ENCODE measurements around the gene ACP3.
"Not testable (repeated sequence)": the region's sequence is repeated elsewhere in the genome, so short reads cannot be mapped to it uniquely, and the experiment has no call there.

ACP3 gene

GRCh38 chr3:132292042-132292441 is 25.2 kb upstream of the ACP3 start:
- Histone ChIP-seq H3K4me2 (no peak overlapping the region), H3K36me3 (ENCODE audit: insufficient read depth) (no peaks in the 10 kb centered on the region), H3K4me3 (IDR thresholded peaks at IDR 0.05; ENCODE audit: insufficient read depth, low read depth, low read length) (no peak overlapping the region), H4K20me1 (ENCODE audit: insufficient read depth) (no peaks in the 10 kb centered on the region), H3K79me2 (ENCODE audit: insufficient read depth, low read depth) (no peaks in the 10 kb centered on the region), H3K4me1 (ENCODE audit: low read depth, poor library complexity, severe bottlenecking) (no peaks in the 10 kb centered on the region), H3K9ac (no peak overlapping the region), H3K27ac (no peak overlapping the region), H2AFZ (ENCODE audit: low read depth) (no peak overlapping the region), H3K27me3 (ENCODE audit: insufficient read depth, low read depth) (no peaks in the 10 kb centered on the region)
- no peak for TF ChIP-seq CTCF (conservative IDR thresholded peaks at IDR 0.05; ENCODE audit: low read depth, low read length)

- TF ChIP-seq CTCF (conservative IDR thresholded peaks at IDR 0.05; ENCODE audit: low read depth, low read length): no peak
- no peaks in the 10 kb centered on the region for H4K20me1 ChIP-seq (ENCODE audit: insufficient read depth)
- H3K4me2 ChIP-seq: no peak overlapping the region
Measured at GRCh38 chr3:132293251-132293650, 24.0 kb upstream of the ACP3 start.

GRCh38 chr3:132294906-132295305 is 22.3 kb upstream of the ACP3 start:
- no peaks in the 10 kb centered on the region for H3K27me3 ChIP-seq (ENCODE audit: insufficient read depth, low read depth)
- H3K4me2 ChIP-seq: no peak overlapping the region
- H3K27ac ChIP-seq: no peak overlapping the region
- H2AFZ ChIP-seq (ENCODE audit: low read depth): no peak overlapping the region
- H3K36me3 ChIP-seq (ENCODE audit: insufficient read depth): no peaks in the 10 kb centered on the region
- no peaks in the 10 kb centered on the region for H3K4me1 ChIP-seq (ENCODE audit: low read depth, poor library complexity, severe bottlenecking)
- H3K79me2 ChIP-seq (ENCODE audit: insufficient read depth, low read depth): no peaks in the 10 kb centered on the region
- no peaks in the 10 kb centered on the region for H4K20me1 ChIP-seq (ENCODE audit: insufficient read depth)
- no peak overlapping the region for H3K9ac ChIP-seq
- no peak overlapping the region for H3K4me3 ChIP-seq (IDR thresholded peaks at IDR 0.05; ENCODE audit: insufficient read depth, low read depth, low read length)
- no peak for TF ChIP-seq CTCF (conservative IDR thresholded peaks at IDR 0.05; ENCODE audit: low read depth, low read length)

More at GRCh38 chr3:132293251-132293650, 24.0 kb upstream of the ACP3 start:
- H3K36me3 ChIP-seq (ENCODE audit: insufficient read depth): no peaks in the 10 kb centered on the region
- no peak overlapping the region for H2AFZ ChIP-seq (ENCODE audit: low read depth)
- H3K79me2 ChIP-seq (ENCODE audit: insufficient read depth, low read depth): no peaks in the 10 kb centered on the region
- no peak overlapping the region for H3K27ac ChIP-seq
- no peak overlapping the region for H3K9ac ChIP-seq
- no peak overlapping the region for H3K4me3 ChIP-seq (IDR thresholded peaks at IDR 0.05; ENCODE audit: insufficient read depth, low read depth, low read length)
- H3K27me3 ChIP-seq (ENCODE audit: insufficient read depth, low read depth): no peaks in the 10 kb centered on the region
- H3K4me1 ChIP-seq (ENCODE audit: low read depth, poor library complexity, severe bottlenecking): no peaks in the 10 kb centered on the region

- H3K27ac ChIP-seq; H2AFZ ChIP-seq (ENCODE audit: low read depth); H3K36me3 ChIP-seq (ENCODE audit: insufficient read depth); H3K27me3 ChIP-seq (ENCODE audit: insufficient read depth, low read depth); H3K4me3 ChIP-seq (IDR thresholded peaks at IDR 0.05; ENCODE audit: insufficient read depth, low read depth, low read length); H3K79me2 ChIP-seq (ENCODE audit: insufficient read depth, low read depth); H4K20me1 ChIP-seq (ENCODE audit: insufficient read depth); H3K4me1 ChIP-seq (ENCODE audit: low read depth, poor library complexity, severe bottlenecking); H3K4me2 ChIP-seq; H3K9ac ChIP-seq: not testable (repeated sequence)
Measured at GRCh38 chr3:132303336-132304201, 13.6 kb upstream of the ACP3 start.

- H3K4me1 ChIP-seq (ENCODE audit: low read depth, poor library complexity, severe bottlenecking); H3K9ac ChIP-seq; H4K20me1 ChIP-seq (ENCODE audit: insufficient read depth); H3K27me3 ChIP-seq (ENCODE audit: insufficient read depth, low read depth); H3K27ac ChIP-seq; H2AFZ ChIP-seq (ENCODE audit: low read depth); H3K36me3 ChIP-seq (ENCODE audit: insufficient read depth); H3K4me2 ChIP-seq; H3K79me2 ChIP-seq (ENCODE audit: insufficient read depth, low read depth); H3K4me3 ChIP-seq (IDR thresholded peaks at IDR 0.05; ENCODE audit: insufficient read depth, low read depth, low read length): not testable (repeated sequence)
Measured at GRCh38 chr3:132304351-132304750, 12.9 kb upstream of the ACP3 start.

- not testable (repeated sequence) for H3K4me1 ChIP-seq (ENCODE audit: low read depth, poor library complexity, severe bottlenecking); H4K20me1 ChIP-seq (ENCODE audit: insufficient read depth); H3K4me2 ChIP-seq; H3K4me3 ChIP-seq (IDR thresholded peaks at IDR 0.05; ENCODE audit: insufficient read depth, low read depth, low read length); H3K79me2 ChIP-seq (ENCODE audit: insufficient read depth, low read depth); H3K27ac ChIP-seq; H3K9ac ChIP-seq; H2AFZ ChIP-seq (ENCODE audit: low read depth); H3K27me3 ChIP-seq (ENCODE audit: insufficient read depth, low read depth); H3K36me3 ChIP-seq (ENCODE audit: insufficient read depth)
Measured at GRCh38 chr3:132310057-132310456, 7.2 kb upstream of the ACP3 start.
